Activated B cell treated with CpG ODN at 0.5 μM for 24 hours (primary cell): ENCODE results near the gene ZBTB5. TPM values are rescaled to one million over a fixed set of nuclear protein-coding genes. Genes with fewer than 3 reads are reported as not detected.

Source experiments
- ATAC-seq: fragments of 200-7000 bp; cut with Tn5 transposase; one replicate; pipeline ENCODE4 v1.10.0; 2021; ENCODE audit warnings: low read depth, mild to moderate bottlenecking, moderate library complexity
- CTCF ChIA-PET: fragments of 350-600 bp; sonication (Branson Sonifier 250); formaldehyde crosslinking; loops from one replicate; lab custom pipeline; 2021; ENCODE audit warnings: antibody characterized with exemption; lab: Charles Lee
- POLR2A ChIA-PET: fragments of 350-600 bp; sonication (Branson Sonifier 250); formaldehyde crosslinking; loops from one replicate; lab custom pipeline; 2021; ENCODE audit warnings: antibody characterized with exemption; lab: Charles Lee
- DNase-seq: peaks from one replicate; pipeline ENCODE4 v3.0.0; 2022
- H3K27ac Mint-ChIP-seq: one replicate; pipeline ENCODE4 v1.8.0; 2020; ENCODE audit warnings: mixed read lengths
- H3K27me3 Mint-ChIP-seq: one replicate; pipeline ENCODE4 v1.8.0; 2021; ENCODE audit warnings: mixed read lengths
- H3K36me3 Mint-ChIP-seq: one replicate; pipeline ENCODE4 v1.8.0; 2021; ENCODE audit warnings: low read depth, mixed read lengths
- H3K4me1 Mint-ChIP-seq: one replicate; pipeline ENCODE4 v1.8.0; 2021; ENCODE audit warnings: mixed read lengths
- H3K4me3 Mint-ChIP-seq: one replicate; pipeline ENCODE4 v1.8.0; 2020; ENCODE audit warnings: mild to moderate bottlenecking, mixed read lengths
- H3K9me3 Mint-ChIP-seq: one replicate; pipeline ENCODE4 v1.8.0; 2020; ENCODE audit warnings: mixed read lengths
- CTCF ChIP-seq: fragments of 200-600 bp; IDR thresholded peaks from one replicate; pipeline ENCODE4 v1.8.0; 2022; ENCODE audit warnings: antibody characterized with exemption, mild to moderate bottlenecking
- intact Hi-C: fragments of 100-400 bp; cut with micrococcal nuclease; formaldehyde crosslinking; loops from one replicate; pipeline ENCODE4 v1.15.1; 2024
- total RNA-seq: library from RNA; stranded (reverse); gene quantifications from 2 replicates; pipeline ENCODE4 v1.2.3, GENCODE V29; 2022

Gene ZBTB5
- total RNA-seq, 1 donor from 2014 or later, result 28.1 TPM

DNA sequence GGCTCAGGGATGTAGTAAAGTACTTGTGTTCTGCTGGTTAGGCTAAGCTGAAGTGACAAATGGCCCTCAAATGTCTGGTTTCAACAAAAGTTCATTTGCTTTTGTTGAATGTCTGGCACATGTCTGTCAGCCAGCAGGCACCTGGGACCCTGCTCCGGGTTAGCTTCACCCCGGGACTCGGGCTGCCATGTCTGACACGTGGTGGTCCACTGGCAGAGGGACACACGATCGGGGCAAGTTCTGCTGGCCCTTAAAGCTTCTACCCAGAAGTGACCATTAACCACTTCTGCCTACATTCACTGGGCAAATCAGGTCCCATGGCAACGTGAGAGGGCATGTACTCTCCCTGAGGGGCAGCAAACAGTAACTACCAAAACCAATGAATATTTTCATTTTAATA is 44.3 kb upstream of the ZBTB5 start:
- DNase-seq (no peak), ATAC-seq (no peak)
- no peak overlapping the region for H3K4me3 Mint-ChIP-seq
- ChIA-PET CTCF (interaction anchor here (0.9 to 1.2 kb wide), 3 partner anchors 62 to 1102 kb away, joined by 3 to 5 read pairs (median 4); no protein-coding TSS in a partner anchor), POLR2A (interaction anchor here (1.2 to 1.4 kb wide), 2 partner anchors 11 to 480 kb away, joined by 3 to 4 read pairs; no protein-coding TSS in a partner anchor)
- no peak overlapping the region for H3K27ac Mint-ChIP-seq
- intact Hi-C loops, result loop anchor here (2.0 kb wide), 1 partner anchor 877 kb away; no protein-coding TSS in a partner anchor
- no peaks in the 10 kb centered on the region for H3K9me3 Mint-ChIP-seq
- H3K4me1 Mint-ChIP-seq, result peaks cover 8% of the 10 kb centered on the region
- no peaks in the 10 kb centered on the region for H3K27me3 Mint-ChIP-seq
- peaks cover 66% of the 10 kb centered on the region for H3K36me3 Mint-ChIP-seq
- no peak for TF ChIP-seq CTCF

DNA sequence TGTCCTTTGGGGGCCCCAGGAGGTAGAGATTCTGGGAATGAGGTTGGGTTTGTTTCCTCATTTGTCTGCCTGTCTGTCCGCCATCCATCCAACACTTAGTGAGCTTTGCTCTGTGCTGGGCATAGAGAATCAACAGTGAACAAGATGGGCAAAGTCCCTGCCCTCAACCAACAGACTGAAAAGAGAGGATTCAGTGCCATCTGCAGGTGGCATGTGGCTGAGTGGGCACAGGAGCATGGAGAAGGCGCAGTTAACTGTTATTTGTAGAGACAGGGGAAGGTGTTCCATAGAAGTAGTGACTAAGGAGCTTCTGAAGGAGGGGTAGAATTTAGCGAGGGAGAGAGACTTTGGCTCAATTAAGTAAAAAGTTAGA is 43.6 kb upstream of the ZBTB5 start:
- Mint-ChIP-seq H3K4me1 (peaks cover 8% of the 10 kb centered on the region), H3K9me3 (no peaks in the 10 kb centered on the region), H3K4me3 (no peak overlapping the region), H3K36me3 (peaks cover 68% of the 10 kb centered on the region), H3K27ac (peak overlapping the region; percentile 3), H3K27me3 (no peaks in the 10 kb centered on the region)
- intact Hi-C loops, result loop anchor here (2.0 kb wide), 1 partner anchor 876 kb away; no protein-coding TSS in a partner anchor
- DNase-seq (no peak), ATAC-seq (peak; percentile 65)
- TF ChIP-seq CTCF, result no peak
- ChIA-PET CTCF (interaction anchor here (0.9 to 1.5 kb wide), 5 partner anchors 28 to 1102 kb away, joined by 3 to 5 read pairs (median 4); no protein-coding TSS in a partner anchor), POLR2A (interaction anchor here (1.2 to 1.4 kb wide), 2 partner anchors 11 to 479 kb away, joined by 3 to 4 read pairs; no protein-coding TSS in a partner anchor)

- intact Hi-C loops, result loop anchor here (2.0 kb wide), 1 partner anchor 875 kb away; no protein-coding TSS in a partner anchor
- Mint-ChIP-seq H3K27me3 (no peaks in the 10 kb centered on the region), H3K4me1 (peaks cover 8% of the 10 kb centered on the region), H3K9me3 (no peaks in the 10 kb centered on the region), H3K27ac (peak overlapping the region; percentile 3), H3K36me3 (peaks cover 72% of the 10 kb centered on the region), H3K4me3 (no peak overlapping the region)
- no peak for DNase-seq
- POLR2A ChIA-PET, result interaction anchor here (1.4 kb wide), 1 partner anchor 478 kb away, joined by 4 read pairs; no protein-coding TSS in a partner anchor
- ATAC-seq, result no peak
- CTCF ChIA-PET, result interaction anchor here (0.9 to 1.5 kb wide), 4 partner anchors 27 to 635 kb away, joined by 3 to 5 read pairs (median 4); no protein-coding TSS in a partner anchor
- TF ChIP-seq CTCF, result no peak
Observed at GRCh38 chr9:37508135-37508833, 43.0 kb upstream of the ZBTB5 start.

DNA sequence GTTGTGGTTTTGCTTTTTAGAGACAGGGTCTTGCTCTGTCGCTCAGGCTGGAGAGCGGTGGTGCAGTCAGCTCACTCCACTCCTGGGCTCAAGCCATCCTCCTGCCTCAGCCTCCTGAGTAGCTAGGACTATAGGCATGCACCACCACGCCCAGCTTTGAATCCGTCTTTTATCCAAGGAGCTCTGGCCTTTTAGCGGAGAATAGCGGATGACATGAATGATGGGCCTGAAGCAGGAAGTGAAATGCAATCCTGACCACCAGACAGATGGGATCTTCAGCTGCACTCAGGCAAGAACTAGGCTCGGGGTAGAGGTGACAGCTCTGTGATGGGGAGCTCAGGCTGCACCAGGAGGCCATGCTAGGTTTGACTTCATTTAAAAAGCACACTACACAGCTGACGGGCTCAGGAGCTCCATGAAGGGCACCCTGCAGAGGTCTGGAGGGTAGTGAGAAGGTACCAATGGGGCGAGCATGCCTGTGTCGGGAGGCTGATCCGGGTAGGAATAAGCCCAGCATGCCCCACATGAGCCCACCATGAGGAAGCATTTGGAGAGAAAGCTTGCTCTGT is 42.4 kb upstream of the ZBTB5 start:
- H3K36me3 Mint-ChIP-seq, result peaks cover 72% of the 10 kb centered on the region
- intact Hi-C loops, result loop anchor here (2.0 kb wide), 1 partner anchor 875 kb away; no protein-coding TSS in a partner anchor
- no peak for TF ChIP-seq CTCF
- no peak for ATAC-seq
- H3K4me1 Mint-ChIP-seq, result peaks cover 8% of the 10 kb centered on the region
- no peak for DNase-seq
- ChIA-PET CTCF (interaction anchor here (1.2 to 1.5 kb wide), 2 partner anchors 26 to 634 kb away, joined by 3 to 4 read pairs; no protein-coding TSS in a partner anchor), POLR2A (no interaction called here)
- no peaks in the 10 kb centered on the region for H3K9me3 Mint-ChIP-seq
- H3K27me3 Mint-ChIP-seq, result no peaks in the 10 kb centered on the region
- H3K4me3 Mint-ChIP-seq, result no peak overlapping the region
- no peak overlapping the region for H3K27ac Mint-ChIP-seq

- DNase-seq, result no peak
- Mint-ChIP-seq H3K9me3 (no peaks in the 10 kb centered on the region), H3K4me3 (no peak overlapping the region), H3K27me3 (no peaks in the 10 kb centered on the region), H3K27ac (no peak overlapping the region), H3K4me1 (no peaks in the 10 kb centered on the region), H3K36me3 (peaks cover 85% of the 10 kb centered on the region)
- CTCF ChIA-PET, result no interaction called here
- no peak for ATAC-seq
- TF ChIP-seq CTCF, result no peak
- intact Hi-C loops, result no loop called here
- POLR2A ChIA-PET, result no interaction called here
Observed at GRCh38 chr9:37504605-37505004, 39.4 kb upstream of the ZBTB5 start.
